ENCODE measurements around the gene COPS9. TPM values are rescaled to one million over a fixed set of nuclear protein-coding genes. Genes with fewer than 3 reads are reported as not detected.

Gene COPS9
- total RNA-seq, 2 donors from 2014 or later: 156 to 179 TPM

DNA sequence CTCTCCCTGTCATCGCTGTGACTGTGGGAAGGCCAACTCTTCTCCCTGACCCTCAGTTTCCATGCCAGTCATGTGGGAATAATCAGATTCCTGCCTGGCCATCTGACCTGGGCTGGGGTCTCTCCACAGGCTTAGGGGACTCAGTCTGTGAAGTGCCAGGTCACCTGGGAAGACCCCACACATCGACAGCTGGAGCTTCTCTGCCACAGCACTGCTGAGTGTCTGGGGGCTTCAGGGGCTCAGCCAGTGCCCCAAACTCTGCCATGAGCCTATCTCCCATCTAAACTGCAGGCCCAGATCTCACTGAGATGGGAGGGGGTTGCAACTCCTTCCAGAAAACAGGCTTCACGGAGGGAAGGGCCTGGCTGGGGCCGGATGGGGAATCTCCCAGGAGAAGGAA is 46.4 kb upstream of the COPS9 start:
- 80% methylated on average over 4 of the region's 4 CpGs for WGBS
- intact Hi-C loops (cut with DNase I): no loop called here
- H3K27me3 ChIP-seq (replicated peaks; ENCODE audit: insufficient read depth): no peaks in the 10 kb centered on the region
- no peaks in the 10 kb centered on the region for H3K36me3 ChIP-seq
- no peaks in the 10 kb centered on the region for H3K4me1 ChIP-seq (replicated peaks)
- H3K4me3 ChIP-seq: no peak overlapping the region
- no peaks in the 10 kb centered on the region for H3K9me3 ChIP-seq
- no peak overlapping the region for H3K27ac ChIP-seq
- TF ChIP-seq, protein P1, sequence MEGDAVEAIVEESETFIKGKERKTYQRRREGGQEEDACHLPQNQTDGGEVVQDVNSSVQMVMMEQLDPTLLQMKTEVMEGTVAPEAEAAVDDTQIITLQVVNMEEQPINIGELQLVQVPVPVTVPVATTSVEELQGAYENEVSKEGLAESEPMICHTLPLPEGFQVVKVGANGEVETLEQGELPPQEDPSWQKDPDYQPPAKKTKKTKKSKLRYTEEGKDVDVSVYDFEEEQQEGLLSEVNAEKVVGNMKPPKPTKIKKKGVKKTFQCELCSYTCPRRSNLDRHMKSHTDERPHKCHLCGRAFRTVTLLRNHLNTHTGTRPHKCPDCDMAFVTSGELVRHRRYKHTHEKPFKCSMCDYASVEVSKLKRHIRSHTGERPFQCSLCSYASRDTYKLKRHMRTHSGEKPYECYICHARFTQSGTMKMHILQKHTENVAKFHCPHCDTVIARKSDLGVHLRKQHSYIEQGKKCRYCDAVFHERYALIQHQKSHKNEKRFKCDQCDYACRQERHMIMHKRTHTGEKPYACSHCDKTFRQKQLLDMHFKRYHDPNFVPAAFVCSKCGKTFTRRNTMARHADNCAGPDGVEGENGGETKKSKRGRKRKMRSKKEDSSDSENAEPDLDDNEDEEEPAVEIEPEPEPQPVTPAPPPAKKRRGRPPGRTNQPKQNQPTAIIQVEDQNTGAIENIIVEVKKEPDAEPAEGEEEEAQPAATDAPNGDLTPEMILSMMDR (IDR thresholded peaks at IDR 0.05): no peak
- TF ChIP-seq POLR2A (IDR thresholded peaks at IDR 0.05) (no peak), POLR2AphosphoS5 (IDR thresholded peaks at IDR 0.05) (no peak)
- no peak for DNase-seq (ENCODE audit: low spot score)

DNA sequence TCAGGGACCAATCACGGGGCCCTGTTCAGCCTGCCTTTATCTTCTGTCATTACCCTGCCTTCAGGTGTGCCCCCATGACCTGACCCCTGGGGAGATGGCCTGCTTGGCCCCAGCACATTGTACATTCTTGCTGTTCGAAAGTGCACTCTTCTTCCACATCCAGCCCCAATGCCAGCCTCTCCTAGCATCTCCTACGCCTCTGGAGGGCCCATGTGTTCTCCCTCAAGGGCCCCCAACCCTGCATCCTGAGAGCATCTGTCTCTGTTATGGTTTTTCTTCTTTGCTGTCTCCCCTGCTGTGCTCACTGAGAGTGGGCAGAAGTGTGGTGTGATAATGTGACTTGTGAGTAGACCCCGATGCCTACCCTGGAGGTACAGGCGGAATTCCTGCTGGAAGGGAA is 45.9 kb upstream of the COPS9 start:
- no peak overlapping the region for H3K27ac ChIP-seq
- H3K36me3 ChIP-seq: no peaks in the 10 kb centered on the region
- H3K4me1 ChIP-seq (replicated peaks): no peaks in the 10 kb centered on the region
- no peaks in the 10 kb centered on the region for H3K27me3 ChIP-seq (replicated peaks; ENCODE audit: insufficient read depth)
- 72% methylated on average over 5 of the region's 5 CpGs for WGBS
- DNase-seq (ENCODE audit: low spot score): no peak
- H3K4me3 ChIP-seq: no peak overlapping the region
- TF ChIP-seq, protein P1 (IDR thresholded peaks at IDR 0.05): no peak
- TF ChIP-seq POLR2A (IDR thresholded peaks at IDR 0.05) (no peak), POLR2AphosphoS5 (IDR thresholded peaks at IDR 0.05) (no peak)
- intact Hi-C loops (cut with DNase I): no loop called here
- H3K9me3 ChIP-seq: no peaks in the 10 kb centered on the region

DNA sequence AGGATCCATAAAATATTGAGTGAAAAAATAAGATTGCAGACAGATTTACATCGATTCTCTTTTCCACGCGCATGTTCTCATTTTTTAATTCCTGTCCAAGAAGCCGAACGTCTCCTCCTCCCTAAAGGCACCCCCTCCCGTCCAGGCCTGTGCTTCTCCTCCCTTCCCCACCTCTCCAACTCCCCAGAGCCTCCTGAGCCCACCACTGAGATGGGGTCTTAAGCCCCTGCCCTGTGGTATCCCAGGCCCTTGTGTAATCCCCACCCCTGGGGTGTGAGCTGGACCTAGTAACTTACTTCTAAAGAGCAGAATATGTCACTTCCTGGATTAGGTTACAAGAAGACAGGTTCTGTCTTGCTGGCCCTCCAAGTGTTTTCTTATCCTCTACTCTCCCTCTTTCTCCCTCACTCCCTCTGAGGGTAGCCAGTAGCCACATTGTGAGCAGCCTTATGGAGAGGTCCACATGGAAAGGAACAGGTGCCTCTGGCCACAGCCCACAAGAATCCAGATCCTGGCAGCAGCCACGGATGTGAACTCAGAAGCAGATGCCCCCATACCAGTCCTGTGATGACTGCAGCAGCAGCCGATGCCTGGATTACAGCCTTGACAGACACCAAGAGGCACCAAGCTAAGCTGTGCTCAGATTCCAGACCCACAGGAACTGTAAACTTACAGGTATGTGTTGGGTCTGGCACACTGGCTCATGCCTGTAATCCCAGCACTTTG is 44.0 kb upstream of the COPS9 start:
- H3K27me3 ChIP-seq (replicated peaks; ENCODE audit: insufficient read depth): no peaks in the 10 kb centered on the region
- no peak for DNase-seq (ENCODE audit: low spot score)

DNA sequence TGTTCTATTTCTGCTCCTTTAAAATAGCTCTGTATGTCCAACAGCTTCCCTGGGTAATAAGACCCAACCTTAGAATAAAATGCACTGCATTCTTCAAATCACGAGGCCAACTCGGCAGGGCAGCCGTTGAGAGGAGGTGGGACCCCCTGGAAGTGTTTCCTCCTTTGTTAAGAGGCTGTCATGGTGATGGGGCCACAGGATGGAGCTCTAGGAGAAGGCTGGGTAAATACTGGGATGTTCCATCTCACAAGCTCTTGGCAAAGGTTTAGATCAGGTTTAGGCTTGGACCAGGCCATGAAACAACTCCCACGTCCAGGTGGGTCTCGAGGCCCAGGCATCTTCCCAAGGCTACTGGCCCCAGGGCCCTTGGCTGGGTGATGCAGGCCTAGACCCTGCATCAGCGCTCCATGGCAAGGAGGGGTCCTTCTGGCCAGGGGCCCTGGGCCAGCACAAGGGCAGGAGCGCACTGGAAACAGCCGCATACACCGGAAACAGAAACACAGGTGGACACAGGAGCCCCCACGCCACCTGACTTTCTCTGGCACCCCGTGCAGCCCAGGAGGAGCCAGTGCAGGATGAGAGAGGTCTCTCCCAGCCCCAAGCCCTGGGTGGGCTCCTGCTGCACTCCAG is 43.2 kb upstream of the COPS9 start:
- no peak for DNase-seq (ENCODE audit: low spot score)
- intact Hi-C loops (cut with DNase I): no loop called here
- 78% methylated on average over 11 of the region's 11 CpGs for WGBS

More for the DNA sequence above, 44.0 kb upstream of the COPS9 start:
- 62% methylated on average over 8 of the region's 8 CpGs for WGBS
- H3K9me3 ChIP-seq: no peaks in the 10 kb centered on the region
- no peak overlapping the region for H3K27ac ChIP-seq
- TF ChIP-seq POLR2AphosphoS5 (IDR thresholded peaks at IDR 0.05): no peak
- no peak for TF ChIP-seq POLR2A (IDR thresholded peaks at IDR 0.05)
- TF ChIP-seq, protein P1 (IDR thresholded peaks at IDR 0.05): no peak
- intact Hi-C loops (cut with DNase I): no loop called here
- no peaks in the 10 kb centered on the region for H3K36me3 ChIP-seq
- H3K4me3 ChIP-seq: no peak overlapping the region
- no peaks in the 10 kb centered on the region for H3K4me1 ChIP-seq (replicated peaks)

More for the DNA sequence above, 43.2 kb upstream of the COPS9 start:
- TF ChIP-seq, protein P1 (IDR thresholded peaks at IDR 0.05): no peak
- TF ChIP-seq POLR2A (IDR thresholded peaks at IDR 0.05) (no peak), POLR2AphosphoS5 (IDR thresholded peaks at IDR 0.05) (no peak)
- H3K36me3 ChIP-seq: no peaks in the 10 kb centered on the region
- H3K4me3 ChIP-seq: no peak overlapping the region
- no peaks in the 10 kb centered on the region for H3K4me1 ChIP-seq (replicated peaks)
- H3K9me3 ChIP-seq: no peaks in the 10 kb centered on the region
- no peaks in the 10 kb centered on the region for H3K27me3 ChIP-seq (replicated peaks; ENCODE audit: insufficient read depth)
- no peak overlapping the region for H3K27ac ChIP-seq
